Breast epithelium (tissue), 4 donors: ENCODE measurements around the gene EPG5. TPM values are rescaled to one million over a fixed set of nuclear protein-coding genes. Genes with fewer than 3 reads are reported as not detected.

Experiments used
- DNase-seq, 2 donors: peaks; one replicate each; pipeline ENCODE4 v3.0.0-alpha.2; 2019; ENCODE audit warnings: low spot score in 2 of 2
- H3K27ac ChIP-seq, 2 donors: fragments of 200-600 bp; sonication (generic) in 1 of 2; one replicate each; pipeline ENCODE4 v1.5.1; 2016 to 2019; ENCODE audit warnings: mild to moderate bottlenecking in 1 of 2
- H3K27me3 ChIP-seq, 2 donors: fragments of 200-600 bp; sonication (generic) in 1 of 2; one replicate each; pipeline versions ENCODE4 v1.5.1 to v1.6.0; 2017 to 2019; ENCODE audit warnings: control low read depth in 1 of 2, mild to moderate bottlenecking in 1 of 2
- H3K36me3 ChIP-seq: fragments of 200-600 bp; one replicate; pipeline ENCODE4 v1.5.1; 2019
- H3K4me1 ChIP-seq, 2 donors: fragments of 200-600 bp; sonication (generic); one replicate each; pipeline ENCODE4 v1.5.1; 2016 to 2019; ENCODE audit warnings: control low read depth in 1 of 2
- H3K4me3 ChIP-seq, 3 donors: fragments of 200-600 bp; sonication (generic); 1 replicate in 2 of 3; 2 replicates in 1 of 3; pipeline ENCODE4 v1.5.1; 2016 to 2019; ENCODE audit warnings: mild to moderate bottlenecking in 3 of 3, moderate library complexity in 2 of 3
- H3K9me3 ChIP-seq, 2 donors: fragments of 200-600 bp; sonication (generic) in 1 of 2; one replicate each; pipeline ENCODE4 v1.5.1; 2016 to 2019; ENCODE audit warnings: control low read depth in 1 of 2
- POLR2A ChIP-seq: fragments of 450-650 bp; IDR thresholded peaks from one replicate; pipeline ENCODE4 v1.6.1; 2016; ENCODE audit warnings: antibody characterized with exemption, mild to moderate bottlenecking, moderate library complexity
- POLR2AphosphoS5 ChIP-seq, 3 donors: sonication (generic); formaldehyde crosslinking; IDR thresholded peaks; one replicate each; pipeline ENCODE4 v1.6.1; 2017; ENCODE audit warnings: antibody characterized with exemption in 3 of 3
- intact Hi-C: fragments of 100-400 bp; cut with DNase I; formaldehyde crosslinking; loops from one replicate; pipeline ENCODE4 v1.15.1; 2023; ENCODE audit warnings: low total_unique reads
- total RNA-seq, 3 donors: library from RNA; depleted of rRNA; stranded (reverse); fragments of >200 nt; gene quantifications; one replicate each; pipeline ENCODE4 v1.1.0, GENCODE V29; 2016
- TF ChIP-seq, protein P1 (sequence below), 3 donors: fragments of 450-650 bp; IDR thresholded peaks; one replicate each; pipeline ENCODE4 v1.5.1; 2016 to 2017; ENCODE audit warnings: antibody characterized with exemption in 3 of 3, mild to moderate bottlenecking in 3 of 3, moderate library complexity in 3 of 3

The EPG5 gene
- total RNA-seq, 3 donors from 2014 or later, result 38.7 to 64.5 (median 48.8) TPM

DNA sequence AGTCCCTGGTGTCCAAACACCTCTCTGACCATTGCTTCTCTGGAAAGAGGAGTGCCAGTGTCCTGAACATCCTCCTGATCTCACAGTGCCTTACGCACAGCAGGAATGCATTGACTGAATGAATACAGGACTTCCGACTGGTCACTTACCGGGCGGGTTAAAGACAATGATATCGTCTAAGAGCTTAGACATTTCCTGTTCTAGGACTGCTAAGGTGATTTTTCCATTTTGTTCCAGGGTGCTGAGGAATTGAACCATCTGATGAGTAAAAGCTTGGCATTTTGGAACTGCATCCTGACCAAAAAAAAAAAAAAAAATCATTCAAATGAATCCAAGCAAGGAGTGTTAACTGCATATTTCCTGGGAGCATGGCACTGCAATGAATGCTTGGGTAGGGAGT lies 101.7 kb downstream of the EPG5 start:
- Histone ChIP-seq H3K36me3 (no peaks in the 10 kb centered on the region), H3K27me3 (no peaks in the 10 kb centered on the region), H3K4me3 (no peak overlapping the region), H3K4me1 (no peaks in the 10 kb centered on the region), H3K9me3 (no peaks in the 10 kb centered on the region), H3K27ac (no peak overlapping the region)
- no peak for DNase-seq
- TF ChIP-seq POLR2AphosphoS5 (IDR thresholded peaks at IDR 0.05), result no peak
- no peak for TF ChIP-seq POLR2A
- TF ChIP-seq, protein P1, sequence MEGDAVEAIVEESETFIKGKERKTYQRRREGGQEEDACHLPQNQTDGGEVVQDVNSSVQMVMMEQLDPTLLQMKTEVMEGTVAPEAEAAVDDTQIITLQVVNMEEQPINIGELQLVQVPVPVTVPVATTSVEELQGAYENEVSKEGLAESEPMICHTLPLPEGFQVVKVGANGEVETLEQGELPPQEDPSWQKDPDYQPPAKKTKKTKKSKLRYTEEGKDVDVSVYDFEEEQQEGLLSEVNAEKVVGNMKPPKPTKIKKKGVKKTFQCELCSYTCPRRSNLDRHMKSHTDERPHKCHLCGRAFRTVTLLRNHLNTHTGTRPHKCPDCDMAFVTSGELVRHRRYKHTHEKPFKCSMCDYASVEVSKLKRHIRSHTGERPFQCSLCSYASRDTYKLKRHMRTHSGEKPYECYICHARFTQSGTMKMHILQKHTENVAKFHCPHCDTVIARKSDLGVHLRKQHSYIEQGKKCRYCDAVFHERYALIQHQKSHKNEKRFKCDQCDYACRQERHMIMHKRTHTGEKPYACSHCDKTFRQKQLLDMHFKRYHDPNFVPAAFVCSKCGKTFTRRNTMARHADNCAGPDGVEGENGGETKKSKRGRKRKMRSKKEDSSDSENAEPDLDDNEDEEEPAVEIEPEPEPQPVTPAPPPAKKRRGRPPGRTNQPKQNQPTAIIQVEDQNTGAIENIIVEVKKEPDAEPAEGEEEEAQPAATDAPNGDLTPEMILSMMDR (IDR thresholded peaks at IDR 0.05), result no peak
- intact Hi-C loops, result no loop called here

DNA sequence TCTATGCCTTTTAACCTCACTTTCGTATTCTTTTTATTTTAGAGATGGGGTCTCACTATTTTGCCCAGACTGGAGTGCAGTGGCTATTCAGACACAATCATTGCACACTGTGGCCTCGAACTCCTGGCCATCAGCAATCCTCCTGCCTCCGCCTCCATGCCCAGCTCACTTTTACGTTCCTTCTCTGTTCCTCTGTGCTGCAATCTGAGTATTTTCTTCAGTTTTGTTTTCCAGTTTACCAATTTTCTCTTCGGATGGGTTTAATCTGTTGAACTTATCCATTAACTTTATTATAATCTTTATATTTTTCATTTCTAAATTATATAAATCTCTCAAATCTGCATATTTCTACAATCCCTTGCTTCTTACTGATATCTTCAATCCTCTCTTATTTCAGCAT lies 103.0 kb downstream of the EPG5 start:
- intact Hi-C loops, result no loop called here

DNA sequence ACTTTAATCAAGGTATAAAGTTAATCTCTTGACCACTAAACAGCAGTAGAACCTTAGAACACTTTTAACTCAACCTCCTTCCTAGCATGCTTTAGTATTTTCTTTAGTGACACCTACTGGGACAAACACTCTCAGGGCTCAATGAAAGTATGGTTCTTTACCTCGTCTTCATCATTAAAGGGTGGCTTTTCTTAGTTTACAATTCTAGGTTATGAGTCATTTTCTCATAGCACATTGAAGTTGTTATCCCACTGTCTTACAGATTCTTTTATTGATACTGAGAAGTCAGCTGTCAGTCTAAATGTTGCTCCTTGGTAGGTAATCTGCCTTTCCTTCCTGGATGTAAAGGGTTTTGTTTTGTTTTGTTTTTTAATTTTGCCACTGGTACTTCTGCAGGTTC lies 103.7 kb downstream of the EPG5 start:
- DNase-seq, result no peak

More for the DNA sequence above, 103.0 kb downstream of the EPG5 start:
- Histone ChIP-seq H3K36me3 (no peaks in the 10 kb centered on the region), H3K9me3 (no peaks in the 10 kb centered on the region), H3K27ac (no peak overlapping the region), H3K27me3 (no peaks in the 10 kb centered on the region), H3K4me1 (no peaks in the 10 kb centered on the region), H3K4me3 (no peak overlapping the region)
- TF ChIP-seq POLR2AphosphoS5 (IDR thresholded peaks at IDR 0.05), result no peak
- TF ChIP-seq, protein P1 (IDR thresholded peaks at IDR 0.05), result no peak
- TF ChIP-seq POLR2A, result no peak
- DNase-seq, result no peak

DNA sequence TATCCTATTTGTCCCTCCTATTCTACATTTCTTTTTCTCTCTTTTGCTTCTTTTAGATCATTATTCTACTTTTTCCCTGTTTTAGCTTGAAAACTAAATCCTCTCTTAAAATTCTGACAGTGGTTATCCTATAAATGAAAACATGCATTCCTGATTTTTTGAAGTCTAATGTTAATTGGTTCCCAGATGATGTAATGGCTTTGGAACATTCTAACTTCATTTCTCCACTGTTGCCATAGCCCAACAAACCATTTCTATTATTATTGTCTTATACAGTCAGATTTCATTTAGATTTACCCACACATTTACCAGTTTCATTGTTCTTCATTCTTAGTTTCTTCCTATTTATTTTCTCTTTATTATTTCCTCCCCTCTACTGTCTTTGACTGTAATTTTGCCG lies 105.2 kb downstream of the EPG5 start:
- intact Hi-C loops, result no loop called here
- Histone ChIP-seq H3K4me1 (no peaks in the 10 kb centered on the region), H3K36me3 (no peaks in the 10 kb centered on the region), H3K9me3 (no peaks in the 10 kb centered on the region), H3K27me3 (no peaks in the 10 kb centered on the region), H3K27ac (no peak overlapping the region), H3K4me3 (no peak overlapping the region)
- DNase-seq, result no peak
- TF ChIP-seq POLR2A, result no peak
- no peak for TF ChIP-seq POLR2AphosphoS5 (IDR thresholded peaks at IDR 0.05)
- TF ChIP-seq, protein P1 (IDR thresholded peaks at IDR 0.05), result no peak

More for the DNA sequence above, 103.7 kb downstream of the EPG5 start:
- Histone ChIP-seq H3K9me3 (no peaks in the 10 kb centered on the region), H3K4me1 (no peaks in the 10 kb centered on the region), H3K4me3 (no peak overlapping the region), H3K36me3 (no peaks in the 10 kb centered on the region), H3K27me3 (no peaks in the 10 kb centered on the region), H3K27ac (no peak overlapping the region)
- intact Hi-C loops, result no loop called here
- TF ChIP-seq, protein P1 (IDR thresholded peaks at IDR 0.05), result no peak
- no peak for TF ChIP-seq POLR2A
- TF ChIP-seq POLR2AphosphoS5 (IDR thresholded peaks at IDR 0.05), result no peak

DNA sequence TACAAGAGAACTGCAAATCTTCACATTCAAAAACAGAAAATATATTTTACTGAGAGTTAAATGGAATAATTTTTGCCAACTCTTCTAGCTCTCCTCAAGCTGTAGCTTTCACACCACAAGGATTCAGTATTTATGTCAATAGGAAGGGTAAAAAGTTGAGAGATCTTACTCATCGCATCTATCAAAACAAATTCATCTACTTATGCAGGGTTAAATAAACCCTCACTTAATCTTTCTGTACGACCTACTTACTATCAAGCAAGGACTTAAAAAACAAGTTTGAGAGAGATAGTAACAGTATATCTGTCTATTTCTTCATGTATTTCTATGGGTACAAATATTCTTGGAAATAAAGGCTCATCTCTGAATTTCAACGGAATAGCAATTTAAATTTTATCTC lies 106.2 kb downstream of the EPG5 start:
- no peak overlapping the region for H3K4me3 ChIP-seq
- no peaks in the 10 kb centered on the region for H3K4me1 ChIP-seq
- intact Hi-C loops, result no loop called here
- no peak overlapping the region for H3K27ac ChIP-seq
- H3K27me3 ChIP-seq, result no peaks in the 10 kb centered on the region
- H3K9me3 ChIP-seq, result no peaks in the 10 kb centered on the region
- TF ChIP-seq, protein P1 (IDR thresholded peaks at IDR 0.05), result no peak
- TF ChIP-seq POLR2A, result no peak
- no peak for TF ChIP-seq POLR2AphosphoS5 (IDR thresholded peaks at IDR 0.05)
- no peak for DNase-seq
- H3K36me3 ChIP-seq, result no peaks in the 10 kb centered on the region
